HTERT RPE-1 (cell line): ENCODE results near the gene MAK.
"Not testable (repeated sequence)": the region's sequence is repeated elsewhere in the genome, so short reads cannot be mapped to it uniquely, and the experiment has no call there.

Experiments
- in situ Hi-C: fragments of 300-500 bp; cut with MboI; formaldehyde crosslinking; loops from 4 replicates; pipeline ENCODE4 v1.14.3; 2020; ENCODE audit warnings: low sequenced_read_pairs

Gene MAK

GRCh38 chr6:10791673-10792072 lies 46.7 kb downstream of the MAK start:
- in situ Hi-C loops = no loop called here

- in situ Hi-C loops = no loop called here
Observed at GRCh38 chr6:10779076-10779475, 59.3 kb downstream of the MAK start.

- in situ Hi-C loops = no loop called here
Observed at GRCh38 chr6:10778230-10778629, 60.1 kb downstream of the MAK start.

- in situ Hi-C loops = no loop called here
Observed at GRCh38 chr6:10771371-10771894, 66.9 kb downstream of the MAK start.

GRCh38 chr6:10769419-10769818 lies 68.9 kb downstream of the MAK start:
- in situ Hi-C loops = no loop called here

GRCh38 chr6:10763006-10763405 lies 75.3 kb downstream of the MAK start:
- in situ Hi-C loops = no loop called here

- in situ Hi-C loops = no loop called here
Observed at GRCh38 chr6:10759884-10760329, 78.4 kb downstream of the MAK start.

- in situ Hi-C loops = no loop called here
Observed at GRCh38 chr6:10759312-10759839, 79.0 kb downstream of the MAK start.

GRCh38 chr6:10756085-10756484 lies 82.3 kb downstream of the MAK start:
- in situ Hi-C loops = no loop called here

GRCh38 chr6:10751757-10752156 lies 86.6 kb downstream of the MAK start:
- in situ Hi-C loops = not testable (repeated sequence)

GRCh38 chr6:10750568-10750967 lies 87.8 kb downstream of the MAK start:
- in situ Hi-C loops = not testable (repeated sequence)

GRCh38 chr6:10749734-10750133 lies 88.6 kb downstream of the MAK start:
- in situ Hi-C loops = no loop called here

GRCh38 chr6:10747251-10747972 lies 90.9 kb downstream of the MAK start, which contains the start of gene TMEM14B:
TMEM14B (plus strand) TSS chr6:10747805; CDS start chr6:10749246, 1,441 bp downstream.
- in situ Hi-C loops = no loop called here

- in situ Hi-C loops = no loop called here
Observed at GRCh38 chr6:10746915-10747250, 91.5 kb downstream of the MAK start.

- in situ Hi-C loops = no loop called here
Observed at GRCh38 chr6:10745116-10745515, 93.2 kb downstream of the MAK start.

GRCh38 chr6:10743515-10743914 lies 94.8 kb downstream of the MAK start:
- in situ Hi-C loops = no loop called here

- in situ Hi-C loops = no loop called here
Observed at GRCh38 chr6:10742251-10742650, 96.1 kb downstream of the MAK start.

- in situ Hi-C loops = not testable (repeated sequence)
Observed at GRCh38 chr6:10741643-10742042, 96.7 kb downstream of the MAK start.

- in situ Hi-C loops = no loop called here
Observed at GRCh38 chr6:10740061-10740460, 98.3 kb downstream of the MAK start.

- in situ Hi-C loops = no loop called here
Observed at GRCh38 chr6:10736731-10737130, 101.6 kb downstream of the MAK start.

GRCh38 chr6:10733863-10734262 lies 104.5 kb downstream of the MAK start:
- in situ Hi-C loops = no loop called here

- in situ Hi-C loops = no loop called here
Observed at GRCh38 chr6:10733151-10733715, 105.1 kb downstream of the MAK start.
